ENCODE data around the gene CLCN4.

DNA sequence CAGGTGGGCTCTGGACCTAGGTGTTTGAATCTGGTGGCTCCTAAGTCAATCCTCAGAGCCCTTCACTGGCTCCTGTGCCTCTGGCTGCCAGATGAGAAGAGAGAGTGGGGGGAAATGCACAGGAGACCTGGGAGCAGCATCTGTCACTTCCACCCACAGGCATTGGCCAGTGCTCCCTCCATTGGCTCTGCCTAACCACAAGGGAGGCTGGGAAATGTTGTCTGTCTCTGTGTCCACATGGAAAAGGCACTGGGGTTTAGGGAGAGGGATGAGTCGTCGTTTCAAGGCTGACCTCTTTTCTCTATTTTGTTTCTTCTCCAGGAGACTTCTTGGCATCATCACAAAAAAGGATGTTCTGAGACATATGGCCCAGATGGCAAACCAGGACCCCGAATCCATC lies 76.4 kb downstream of the CLCN4 start:
- TF ChIP-seq GATA2 (IDR thresholded peaks at IDR 0.05; ENCODE audit: low read depth, low read length) (no peak), GATA3 (IDR thresholded peaks at IDR 0.05; ENCODE audit: low read depth, low read length) (no peak)
